Activated T-cell treated with anti-CD3 and anti-CD28 coated beads, Interleukin-2, amount 50 U/mL, for 1 hour (primary cell): ENCODE data around the gene ILDR2.
"Not testable (repeated sequence)": the region's sequence is repeated elsewhere in the genome, so short reads cannot be mapped to it uniquely, and the experiment has no call there.

ENCODE experiments used
- DNase-seq: peaks from one replicate; pipeline ENCODE4 v3.0.0-alpha.2; 2020

The ILDR2 gene

GRCh38 chr1:166884040-166884642 lies 91.2 kb downstream of the ILDR2 start:
- DNase-seq, result peak; percentile 38

GRCh38 chr1:166882893-166883292 lies 92.4 kb downstream of the ILDR2 start:
- no peak for DNase-seq

GRCh38 chr1:166878173-166878917 lies 97.0 kb downstream of the ILDR2 start:
- DNase-seq, result not testable (repeated sequence)

- no peak for DNase-seq
Measured at GRCh38 chr1:166876540-166876838, 98.9 kb downstream of the ILDR2 start.

GRCh38 chr1:166875734-166876539 lies 99.4 kb downstream of the ILDR2 start, which contains the start of gene TADA1:
TADA1 (minus strand) TSS chr1:166876264; CDS start chr1:166876233, 31 bp downstream.
- peak; percentile 96 for DNase-seq

- DNase-seq, result no peak
Measured at GRCh38 chr1:166875302-166875733, 100.0 kb downstream of the ILDR2 start.

GRCh38 chr1:166874464-166874863 lies 100.9 kb downstream of the ILDR2 start:
- DNase-seq, result no peak

- DNase-seq, result no peak
Measured at GRCh38 chr1:166870584-166870983, 104.8 kb downstream of the ILDR2 start.

- no peak for DNase-seq
Measured at GRCh38 chr1:166869318-166870099, 105.8 kb downstream of the ILDR2 start.

- DNase-seq, result no peak
Measured at GRCh38 chr1:166868639-166869038, 106.7 kb downstream of the ILDR2 start.

GRCh38 chr1:166865926-166866325 lies 109.4 kb downstream of the ILDR2 start:
- DNase-seq, result no peak

GRCh38 chr1:166859597-166859996 lies 115.7 kb downstream of the ILDR2 start:
- DNase-seq, result no peak

GRCh38 chr1:166858726-166859419 lies 116.5 kb downstream of the ILDR2 start:
- DNase-seq, result no peak
